K562 (cell line): Measurements from ENCODE around the gene ZFP36. TPM values are rescaled to one million over a fixed set of nuclear protein-coding genes. Genes with fewer than 3 reads are reported as not detected.

Experiments
- DLX4 ChIP-seq: fragments of 250-450 bp; sonication (Bioruptor Pico); IDR thresholded peaks from 2 replicates; pipeline ENCODE4 v1.6.1; 2021; ENCODE audit warnings: mild to moderate bottlenecking
- ILK ChIP-seq: fragments of 450-650 bp; IDR thresholded peaks from 2 replicates; pipeline ENCODE4 v1.6.1; 2016; ENCODE audit warnings: missing genetic modification characterization, low read depth, mild to moderate bottlenecking, missing compliant biosample characterization, moderate library complexity, borderline replicate concordance
- MBD1 ChIP-seq: fragments of 250-450 bp; sonication (Bioruptor Pico); IDR thresholded peaks from 2 replicates; pipeline ENCODE4 v1.8.0; 2022; ENCODE audit warnings: inconsistent platforms
- NCOA1 ChIP-seq: fragments of 450-650 bp; IDR thresholded peaks from 2 replicates; pipeline ENCODE4 v1.6.1; 2016; ENCODE audit warnings: low read depth
- polyA plus RNA-seq, 8 experiments: library from polyadenylated mRNA; depleted of rRNA in 4 of 8; stranded (reverse) in 5 of 8; unstranded in 3 of 8; fragments of >200 nt; fragmentation: Nextera tagmentation in 2 of 8; fragmentation: Illumina TruSeq in 1 of 8; extraction: Ambion mirVana in 2 of 8; extraction: Trizol in 1 of 8; gene quantifications; 2 replicates each; pipeline versions ENCODE4 v1.2.1 to v1.2.3, GENCODE V29; 2011 to 2014; ENCODE audit warnings: inconsistent platforms in 1 of 8, missing spikeins in 1 of 8
- total RNA-seq, 7 experiments: library from RNA; depleted of rRNA in 6 of 7; stranded (reverse); fragments of >200 nt in 6 of 7; fragmentation: Illumina TruSeq in 2 of 7; extraction: Trizol in 2 of 7; gene quantifications; 2 replicates each; pipeline versions ENCODE4 v1.2.1 to v1.2.3, GENCODE V29; 2011 to 2021; ENCODE audit warnings: low replicate concordance in 1 of 7
- TF ChIP-seq, protein P1 (sequence below): fragments of 250-450 bp; sonication (Bioruptor Pico); IDR thresholded peaks from 2 replicates; pipeline ENCODE4 v1.4.0; 2020; ENCODE audit warnings: mild to moderate bottlenecking

ZFP36 gene
- total and polyA plus RNA-seq, 9 of the 15 experiments (the other 6 are each of a cell fraction or from before 2014, with no cell fraction given), result 1.0 to 20.1 (median 3.5) TPM

DNA sequence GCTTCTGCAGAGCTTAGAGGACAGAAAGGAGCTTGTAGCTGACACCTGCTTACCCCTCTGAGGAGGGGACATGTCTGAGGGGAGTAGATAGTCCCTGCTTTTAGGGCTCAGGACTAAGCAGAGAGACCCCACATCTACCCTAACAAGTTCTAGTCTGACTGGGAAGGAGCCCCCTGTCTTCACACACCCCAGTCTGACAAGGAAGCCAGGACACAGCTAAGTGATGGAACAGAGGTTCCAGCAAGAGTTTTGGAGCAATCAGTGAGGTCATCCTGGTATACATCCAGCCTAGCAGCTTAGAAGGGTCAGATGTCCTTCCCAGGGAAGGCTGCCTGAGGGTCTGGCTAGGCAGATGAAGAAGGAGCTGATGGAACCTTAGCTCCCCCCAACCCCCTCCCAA lies 30.7 kb upstream of the ZFP36 start (continued):
- no peak for TF ChIP-seq MBD1 (CRISPR knock-in tag)
- no peak for TF ChIP-seq ILK (tag)
- TF ChIP-seq, protein P1, sequence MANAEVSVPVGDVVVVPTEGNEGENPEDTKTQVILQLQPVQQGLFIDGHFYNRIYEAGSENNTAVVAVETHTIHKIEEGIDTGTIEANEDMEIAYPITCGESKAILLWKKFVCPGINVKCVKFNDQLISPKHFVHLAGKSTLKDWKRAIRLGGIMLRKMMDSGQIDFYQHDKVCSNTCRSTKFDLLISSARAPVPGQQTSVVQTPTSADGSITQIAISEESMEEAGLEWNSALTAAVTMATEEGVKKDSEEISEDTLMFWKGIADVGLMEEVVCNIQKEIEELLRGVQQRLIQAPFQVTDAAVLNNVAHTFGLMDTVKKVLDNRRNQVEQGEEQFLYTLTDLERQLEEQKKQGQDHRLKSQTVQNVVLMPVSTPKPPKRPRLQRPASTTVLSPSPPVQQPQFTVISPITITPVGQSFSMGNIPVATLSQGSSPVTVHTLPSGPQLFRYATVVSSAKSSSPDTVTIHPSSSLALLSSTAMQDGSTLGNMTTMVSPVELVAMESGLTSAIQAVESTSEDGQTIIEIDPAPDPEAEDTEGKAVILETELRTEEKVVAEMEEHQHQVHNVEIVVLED (CRISPR knock-in tag), result no peak
- no peak for TF ChIP-seq NCOA1
- no peak for TF ChIP-seq DLX4 (CRISPR knock-in tag)
